ENCODE data around the gene ESPL1.
"Not testable (repeated sequence)": the region's sequence is repeated elsewhere in the genome, so short reads cannot be mapped to it uniquely, and the experiment has no call there.

ESPL1 gene

GRCh38 chr12:53306826-53307225 lies 38.7 kb downstream of the ESPL1 start:
- DNase-seq = no peak

- no peak for DNase-seq
These were observed 40.2 kb downstream of the ESPL1 start for GRCh38 chr12:53308276-53308675.

DNA sequence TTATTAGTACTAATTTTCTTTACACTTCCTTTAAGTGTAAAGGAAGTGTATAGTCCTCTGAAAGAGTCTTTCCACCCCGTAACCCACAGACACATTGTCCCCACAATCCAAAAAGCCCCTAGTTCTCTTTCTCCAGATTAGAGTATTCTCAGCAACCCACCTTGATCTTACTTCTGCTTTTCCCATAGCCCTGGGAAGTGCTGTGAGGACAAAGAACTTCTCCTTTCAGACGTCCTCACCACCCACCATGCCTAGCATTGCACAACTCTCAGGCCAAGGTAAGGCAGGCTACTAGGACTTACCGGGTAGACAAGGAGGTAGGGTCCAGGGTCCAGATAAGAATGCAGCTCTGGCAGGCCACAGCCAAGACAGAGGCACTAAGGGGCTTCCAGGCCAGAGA lies 45.9 kb downstream of the ESPL1 start:
- no peak for DNase-seq

DNA sequence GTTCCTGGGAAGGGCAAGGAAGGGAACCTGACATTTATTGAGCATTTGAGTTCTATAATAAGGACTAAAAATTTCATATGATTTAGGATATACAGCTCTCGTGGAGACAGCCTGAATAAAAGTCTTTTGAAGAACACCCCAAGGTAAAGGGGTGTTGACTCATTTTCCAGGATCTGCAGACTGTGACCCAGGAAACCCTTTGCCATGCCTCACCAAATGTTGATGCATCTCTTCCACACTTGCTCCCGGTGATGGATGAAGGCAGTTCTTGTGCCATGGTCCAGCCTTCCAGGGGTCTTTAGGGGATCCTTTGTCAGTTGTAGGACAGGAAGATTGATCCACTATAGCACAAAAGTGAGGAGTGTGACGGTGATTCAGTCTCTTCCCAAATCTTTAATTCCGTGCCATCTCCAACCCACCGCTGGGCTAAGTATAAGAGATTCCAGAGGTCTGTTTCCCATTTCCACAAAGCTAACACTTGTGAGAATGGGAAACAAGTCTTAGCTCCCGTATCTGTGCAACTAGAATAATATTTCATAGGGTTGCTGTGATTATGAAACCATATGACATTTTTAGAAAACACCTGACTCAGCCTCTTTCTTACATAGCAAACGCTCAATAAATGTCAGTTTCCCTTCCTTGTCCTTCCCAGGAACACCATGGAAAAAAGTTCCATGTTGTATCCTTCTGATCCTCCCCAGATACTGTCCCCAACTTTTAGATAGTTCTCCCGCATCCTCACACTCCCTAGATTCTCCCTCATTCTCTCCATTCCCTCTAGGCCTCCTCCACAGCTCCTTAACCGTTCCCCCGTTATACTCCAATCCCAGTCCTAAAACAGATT lies 52.5 kb downstream of the ESPL1 start:
- DNase-seq = no peak

- DNase-seq = peak; percentile 51
These were observed 56.1 kb downstream of the ESPL1 start for GRCh38 chr12:53324113-53324778.

- DNase-seq = peak; percentile 88
These were observed 56.8 kb downstream of the ESPL1 start for GRCh38 chr12:53324779-53325510.

DNA sequence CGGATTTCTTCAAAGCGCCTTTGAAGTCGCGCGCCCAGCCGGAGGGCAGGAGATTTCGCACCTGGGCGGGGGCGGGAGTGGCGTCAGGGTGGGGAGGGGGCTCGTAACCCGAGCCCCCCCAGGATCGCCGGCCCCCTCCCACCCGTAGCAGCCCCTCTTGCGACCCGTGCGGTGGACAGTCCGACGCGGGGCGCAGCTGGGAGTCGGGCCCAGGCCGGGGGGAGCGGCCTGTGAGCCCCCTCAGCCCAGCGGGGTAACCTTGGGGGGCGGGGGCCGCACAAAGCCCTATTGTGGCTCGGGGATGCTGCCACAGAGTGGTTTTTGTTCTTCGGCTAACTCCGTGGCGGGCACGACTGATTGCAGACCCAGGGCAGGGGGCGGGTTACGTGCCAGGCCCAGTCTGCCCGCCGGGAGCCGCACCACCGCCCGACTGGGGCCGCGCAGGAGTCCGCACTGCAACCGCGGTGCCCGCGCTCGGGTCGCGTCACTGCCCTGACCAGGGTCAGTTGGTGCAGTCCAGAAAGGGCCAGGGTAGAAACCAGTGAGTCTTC lies 57.5 kb downstream of the ESPL1 start:
- no peak for DNase-seq

GRCh38 chr12:53326460-53327185 lies 58.5 kb downstream of the ESPL1 start:
- DNase-seq = no peak

DNA sequence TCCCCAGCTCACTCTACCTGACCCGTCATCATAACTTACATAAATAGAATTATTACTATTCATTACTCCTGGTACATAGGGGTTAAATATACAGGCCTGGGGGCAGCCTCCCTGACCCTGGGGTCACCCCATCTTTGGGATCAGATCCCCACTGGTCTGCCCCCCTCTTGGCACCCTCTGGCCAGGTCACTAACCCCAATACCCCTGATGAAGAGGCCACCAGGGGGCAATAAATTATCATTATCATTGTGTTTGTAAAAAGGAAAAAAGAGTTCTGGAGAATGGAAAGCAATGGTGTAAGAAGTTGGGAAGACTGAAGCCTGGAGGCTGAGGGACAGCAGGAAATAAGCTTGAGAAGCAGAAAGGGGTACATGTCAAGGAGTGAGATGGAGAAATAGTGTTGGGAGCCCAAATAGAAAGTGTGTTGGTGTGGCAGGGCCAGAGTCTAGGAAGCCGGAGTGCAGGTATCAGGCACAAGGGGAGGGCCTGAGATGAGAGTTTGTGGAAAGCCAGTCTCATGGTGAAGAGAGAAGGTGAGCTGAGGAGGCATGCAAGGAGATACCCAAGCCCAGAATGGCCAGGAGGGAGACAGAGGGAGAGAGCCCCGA lies 59.4 kb downstream of the ESPL1 start:
- no peak for DNase-seq

DNA sequence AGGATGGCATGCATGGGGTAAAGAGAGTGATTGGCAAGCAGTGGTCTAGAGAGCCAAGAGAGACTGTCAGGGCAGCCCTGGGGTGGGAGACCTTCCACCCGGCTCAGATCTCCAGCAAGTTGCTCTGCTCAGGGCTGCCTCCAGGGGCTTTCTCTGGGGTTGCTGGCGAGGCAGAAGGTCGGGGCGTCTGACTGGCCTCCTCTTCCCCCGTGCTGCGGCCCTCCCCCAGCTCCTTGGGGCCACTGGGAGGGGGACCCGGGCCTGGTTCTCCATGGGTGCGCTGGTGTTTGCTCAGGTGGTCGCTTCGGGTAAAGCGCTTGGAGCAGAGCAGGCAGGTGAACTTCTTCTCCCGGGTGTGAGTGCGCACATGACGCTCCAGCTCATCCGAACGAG lies 59.9 kb downstream of the ESPL1 start:
- DNase-seq = no peak

DNA sequence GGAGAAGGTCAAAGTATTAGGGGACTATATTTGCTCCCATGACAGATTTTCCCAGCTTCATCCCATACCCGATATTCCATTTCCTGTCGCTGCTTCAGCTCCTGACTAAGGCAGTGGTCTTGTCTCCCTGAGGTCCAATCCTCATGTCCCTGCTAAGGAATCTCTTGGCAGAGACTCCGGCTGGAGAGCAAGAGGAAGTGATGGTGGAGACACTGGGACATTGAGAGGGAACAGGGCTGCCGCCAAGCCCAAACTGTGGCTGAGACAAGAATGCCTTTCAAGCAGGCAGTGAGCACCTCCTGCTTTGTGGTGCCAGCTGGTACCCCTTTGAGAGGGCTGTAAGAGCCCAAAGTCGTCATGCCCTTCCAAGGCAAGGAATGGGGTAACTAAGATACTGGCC lies 62.6 kb downstream of the ESPL1 start:
- no peak for DNase-seq

DNA sequence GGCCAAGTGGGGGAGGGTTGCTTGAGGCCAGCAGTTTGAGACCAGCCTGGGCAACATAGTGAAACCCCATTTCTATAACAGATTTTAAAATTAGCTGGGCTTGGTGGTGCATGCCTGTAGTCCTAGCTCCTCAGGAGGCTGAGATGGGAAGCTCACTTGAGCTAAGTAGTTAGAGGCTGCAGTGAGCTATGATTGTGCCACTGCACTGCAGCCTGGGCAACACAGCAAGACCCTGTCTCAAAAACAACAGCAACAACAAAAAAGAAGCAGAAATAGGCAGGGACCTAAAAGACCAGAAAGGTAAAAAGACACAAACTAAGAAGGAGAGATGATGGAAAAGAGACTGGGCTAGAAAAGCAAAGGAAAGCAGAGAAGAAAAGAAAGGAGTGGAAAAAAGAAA lies 64.2 kb downstream of the ESPL1 start:
- not testable (repeated sequence) for DNase-seq

GRCh38 chr12:53332744-53333143 lies 64.6 kb downstream of the ESPL1 start:
- DNase-seq = no peak

DNA sequence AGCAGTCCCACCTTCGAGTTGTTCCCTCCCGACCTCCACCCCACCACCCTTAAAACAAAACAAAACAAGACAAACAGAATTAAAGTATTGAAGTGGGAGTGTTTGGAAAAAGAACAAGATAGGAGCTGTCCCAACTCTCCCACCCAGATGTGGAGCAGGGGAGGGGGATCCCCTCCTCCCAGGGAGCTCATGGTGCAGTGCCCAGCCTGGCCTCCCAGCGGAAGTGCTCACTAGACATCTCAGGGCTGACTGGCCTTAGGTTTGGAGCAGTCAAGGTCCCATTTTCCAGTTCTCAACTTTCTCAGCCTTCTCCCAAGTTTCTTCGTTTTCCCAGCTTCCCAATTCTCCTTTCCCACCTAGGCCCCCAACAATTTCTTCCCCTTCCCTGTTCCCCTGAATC lies 65.2 kb downstream of the ESPL1 start:
- no peak for DNase-seq

DNA sequence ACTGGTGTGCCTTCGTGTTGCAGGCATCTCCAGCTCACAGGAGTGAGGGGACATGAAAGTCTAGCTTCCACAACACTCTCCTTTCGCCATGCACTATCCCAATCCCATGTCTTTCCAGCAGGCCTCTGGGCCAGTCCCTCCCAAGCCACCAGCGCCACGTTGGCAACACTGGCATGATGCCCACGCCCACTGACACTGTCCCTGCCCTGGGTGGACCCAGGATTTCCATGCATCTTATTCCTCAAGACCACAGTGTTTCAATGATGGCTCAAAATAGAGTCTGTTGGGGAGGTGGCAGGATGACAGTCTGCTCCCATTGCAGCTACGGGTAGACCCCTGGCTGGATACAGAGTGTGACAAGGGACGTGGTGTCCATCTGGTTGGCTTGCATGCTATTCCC lies 65.7 kb downstream of the ESPL1 start:
- DNase-seq = no peak

GRCh38 chr12:53334822-53335221 lies 66.7 kb downstream of the ESPL1 start:
- DNase-seq = no peak

GRCh38 chr12:53336181-53336681 lies 68.1 kb downstream of the ESPL1 start, which contains the start of gene SP7:
SP7 (minus strand) TSS chr12:53336354; CDS start chr12:53335646, 708 bp downstream.
- DNase-seq = no peak

DNA sequence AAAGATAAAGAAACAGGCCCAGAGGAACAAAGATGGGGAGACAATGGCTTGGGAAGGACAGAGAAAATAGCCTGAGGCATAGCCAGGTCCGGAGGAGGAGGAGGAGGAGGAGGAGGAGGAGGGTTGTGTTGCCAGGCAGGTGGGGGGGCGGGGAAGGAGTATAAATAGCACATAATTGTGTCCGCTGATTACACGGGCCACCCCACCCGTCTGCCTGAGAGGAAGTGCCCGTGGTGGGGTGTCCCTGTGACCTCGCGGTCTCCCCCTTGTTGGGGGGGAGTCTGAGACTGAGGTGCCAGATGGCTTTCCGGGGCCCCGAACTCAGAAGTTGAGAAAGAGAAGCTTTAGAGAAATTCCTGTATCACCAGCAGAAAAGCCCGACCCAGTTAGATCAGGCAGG lies 69.9 kb downstream of the ESPL1 start:
- no peak for DNase-seq

GRCh38 chr12:53338916-53339315 lies 70.8 kb downstream of the ESPL1 start:
- DNase-seq = no peak

DNA sequence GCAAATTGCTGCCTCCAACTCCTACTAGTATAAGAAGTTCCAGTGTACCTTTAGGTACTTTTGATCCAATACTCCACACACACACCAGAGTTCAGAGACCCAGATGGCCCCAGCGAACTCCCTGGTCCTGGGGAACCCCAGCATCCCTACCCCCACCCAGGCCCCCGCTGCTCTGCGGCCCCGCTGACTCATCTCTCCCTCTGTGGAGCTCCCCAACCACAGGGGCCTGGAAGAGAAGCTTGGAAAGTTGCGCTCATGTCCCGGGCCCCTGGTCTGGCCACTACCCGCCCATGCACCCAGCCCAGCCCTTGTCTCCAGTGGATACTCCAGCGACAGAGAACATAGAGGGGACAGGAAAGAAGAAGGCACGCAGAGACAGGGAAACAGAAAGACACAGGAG lies 72.3 kb downstream of the ESPL1 start:
- no peak for DNase-seq
